ENCODE data around the gene RALBP1.
"Not testable (repeated sequence)": the region's sequence is repeated elsewhere in the genome, so short reads cannot be mapped to it uniquely, and the experiment has no call there.

The RALBP1 gene

GRCh38 chr18:9474983-9475642, at the start of gene RALBP1:
Gene RALBP1 (plus strand): TSS chr18:9475513. CDS start chr18:9513046, 37,533 bp downstream.
- DNase-seq (ENCODE audit: low read depth): peak; percentile 97

DNA sequence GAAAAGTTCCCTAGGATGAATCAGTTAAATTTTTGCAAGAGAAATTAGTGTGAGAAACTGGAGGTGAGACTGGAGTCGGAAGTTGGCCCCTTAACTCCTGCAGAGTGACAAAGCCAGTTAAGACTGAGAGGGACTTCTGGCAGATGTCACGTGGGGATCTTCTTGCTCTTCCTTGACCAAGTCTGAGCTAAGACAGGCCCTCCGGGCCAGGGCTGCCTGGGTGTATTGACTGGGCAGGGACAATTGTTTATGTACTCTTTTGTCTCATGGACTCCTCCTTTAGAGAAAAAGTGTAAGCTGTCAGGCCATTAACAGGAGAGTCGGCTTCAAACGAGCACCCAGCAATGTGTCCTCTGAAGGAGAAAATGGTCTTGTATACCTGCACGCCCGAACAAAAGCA, 48.6 kb upstream of the RALBP1 start:
- DNase-seq (ENCODE audit: low read depth): no peak

GRCh38 chr18:9428301-9428706, 47.0 kb upstream of the RALBP1 start:
- no peak for DNase-seq (ENCODE audit: low read depth)

DNA sequence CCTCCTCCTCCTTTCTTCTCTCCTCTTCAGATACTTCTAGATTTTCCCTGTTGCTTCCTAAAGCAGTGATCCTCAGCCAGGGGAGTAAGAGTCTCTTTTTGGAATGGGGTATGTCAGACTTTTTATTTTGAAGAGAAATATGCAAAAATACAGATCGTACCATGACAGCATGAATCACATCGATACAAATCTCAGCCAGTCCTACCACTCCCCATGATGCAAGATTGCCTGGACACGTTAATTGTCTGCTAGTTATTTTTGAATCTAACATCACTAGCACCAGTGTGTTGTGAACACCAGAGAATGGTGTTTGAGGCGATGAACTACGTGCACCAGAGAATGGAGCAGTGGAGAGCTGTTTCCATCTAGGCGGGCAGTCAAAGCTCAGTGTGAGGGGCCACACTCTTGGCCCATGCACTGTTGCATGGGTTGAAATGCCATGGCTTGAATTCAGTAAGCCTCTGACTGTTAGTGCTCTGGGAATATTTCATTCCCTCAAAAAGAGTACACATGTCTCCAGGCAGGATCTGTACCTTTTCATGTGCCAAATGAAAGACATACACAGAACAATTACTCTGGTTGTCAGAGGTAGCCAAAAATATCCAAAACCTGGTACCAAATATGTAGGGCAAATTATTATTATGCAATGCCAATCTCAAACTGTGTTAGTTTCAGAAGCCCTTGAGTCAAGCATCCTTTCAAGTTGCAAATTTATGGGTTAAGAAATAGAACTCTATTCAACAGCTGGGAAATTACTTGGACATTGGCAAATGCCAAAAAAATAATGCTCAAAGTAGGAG, 46.3 kb upstream of the RALBP1 start:
- DNase-seq (ENCODE audit: low read depth): no peak

GRCh38 chr18:9429662-9429993, 45.7 kb upstream of the RALBP1 start:
- DNase-seq (ENCODE audit: low read depth): no peak

- not testable (repeated sequence) for DNase-seq (ENCODE audit: low read depth)
Measured at GRCh38 chr18:9430315-9430714, 45.0 kb upstream of the RALBP1 start.

DNA sequence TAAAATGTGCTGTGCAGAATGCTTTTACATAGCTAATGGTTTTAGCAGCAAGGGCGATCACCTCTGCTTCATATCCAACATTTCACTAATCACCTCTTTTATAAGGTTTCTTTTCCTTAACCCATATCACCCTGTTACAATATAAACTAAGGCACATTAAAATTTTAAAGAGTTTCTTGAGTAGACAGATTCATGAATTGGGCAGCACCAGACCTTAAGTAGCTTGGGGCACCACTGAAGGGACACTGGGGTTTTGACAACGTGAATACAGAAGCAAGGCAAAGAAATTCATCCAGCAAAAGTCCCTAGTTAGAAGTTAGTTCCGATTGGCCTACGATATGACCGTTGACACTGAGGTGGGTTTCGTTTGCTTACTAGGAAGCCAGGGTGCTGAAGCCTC, 44.0 kb upstream of the RALBP1 start:
- DNase-seq (ENCODE audit: low read depth): no peak

- DNase-seq (ENCODE audit: low read depth): not testable (repeated sequence)
Measured at GRCh38 chr18:9433122-9433521, 42.2 kb upstream of the RALBP1 start.

GRCh38 chr18:9433671-9434121, 41.6 kb upstream of the RALBP1 start:
- no peak for DNase-seq (ENCODE audit: low read depth)

GRCh38 chr18:9434122-9434701, 41.1 kb upstream of the RALBP1 start:
- DNase-seq (ENCODE audit: low read depth): no peak

DNA sequence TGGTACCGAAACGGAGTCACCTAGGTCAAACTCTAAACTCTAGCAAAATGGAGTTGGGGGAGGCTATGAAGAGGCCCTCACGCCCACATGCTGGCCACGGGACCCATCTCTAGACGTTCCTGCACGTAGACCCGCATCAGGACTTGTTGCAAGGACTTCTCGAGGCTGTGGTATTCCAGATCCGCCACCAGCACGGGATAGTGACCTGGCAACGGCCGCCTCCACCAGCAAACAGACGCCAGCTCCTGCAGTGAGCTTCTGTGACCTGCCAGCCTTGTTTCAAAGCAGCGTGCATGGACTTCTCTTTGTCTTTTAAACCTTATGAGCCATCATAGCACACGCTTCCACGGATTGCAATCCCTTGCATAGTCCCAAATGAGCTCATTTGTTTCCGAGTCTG, 40.3 kb upstream of the RALBP1 start:
- no peak for DNase-seq (ENCODE audit: low read depth)

DNA sequence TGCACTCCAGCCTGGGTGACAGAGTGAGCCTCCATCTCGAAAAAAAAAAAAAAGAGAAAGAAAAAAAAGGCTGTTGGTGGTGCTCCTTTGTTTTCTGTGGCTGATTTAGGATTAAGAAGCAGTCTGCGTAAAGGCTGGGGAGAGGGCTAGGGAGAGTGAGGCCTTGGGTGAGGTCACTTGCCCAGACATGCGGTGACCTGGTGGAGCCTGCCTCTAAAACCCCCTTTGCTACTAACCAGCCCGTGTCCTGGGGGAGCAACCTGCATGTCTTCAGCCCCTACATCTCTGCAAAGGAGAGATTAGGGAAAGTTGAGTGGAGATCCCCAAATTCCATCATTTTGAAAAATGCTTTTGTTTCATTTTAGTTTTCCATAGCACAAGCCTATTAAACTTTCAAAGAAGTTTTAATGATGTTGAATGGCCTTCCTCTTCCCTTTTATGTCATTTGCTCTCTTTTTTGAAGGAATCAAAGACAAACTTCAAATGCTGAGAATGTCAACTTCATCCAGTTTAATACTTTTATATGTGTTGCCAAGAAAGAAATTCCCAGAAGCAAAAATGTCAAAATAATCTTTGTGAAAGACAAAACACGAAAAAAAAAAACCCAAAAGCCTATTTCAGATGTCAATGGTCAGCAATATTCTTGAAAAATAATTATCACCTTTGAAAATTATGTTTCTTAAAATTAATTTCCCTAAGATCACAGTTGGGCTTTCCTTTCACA, 38.9 kb upstream of the RALBP1 start:
- DNase-seq (ENCODE audit: low read depth): no peak

GRCh38 chr18:9437021-9437437, 38.3 kb upstream of the RALBP1 start:
- DNase-seq (ENCODE audit: low read depth): no peak

GRCh38 chr18:9437672-9438071, 37.6 kb upstream of the RALBP1 start:
- DNase-seq (ENCODE audit: low read depth): no peak

DNA sequence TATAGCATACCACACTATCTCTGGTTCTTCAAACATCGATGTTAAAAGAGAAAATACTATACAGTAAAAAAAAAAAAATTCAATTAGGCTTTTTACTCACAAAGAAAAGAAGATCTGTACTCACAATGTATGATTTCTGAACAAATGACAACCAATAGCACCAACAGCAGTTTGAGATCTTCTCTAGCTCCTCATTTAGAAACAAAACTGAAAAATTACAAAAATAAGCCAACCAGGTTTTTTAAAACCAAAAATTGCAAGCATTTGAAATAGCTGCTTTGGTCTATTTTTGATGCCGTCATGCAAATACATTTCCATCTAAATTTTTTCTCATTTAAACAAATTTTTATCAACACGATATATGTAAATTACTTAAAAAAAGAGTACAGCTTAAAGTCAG, 34.3 kb upstream of the RALBP1 start:
- DNase-seq (ENCODE audit: low read depth): no peak

GRCh38 chr18:9444549-9444948, 30.8 kb upstream of the RALBP1 start:
- DNase-seq (ENCODE audit: low read depth): no peak

- DNase-seq (ENCODE audit: low read depth): no peak
Measured at GRCh38 chr18:9446839-9447238, 28.5 kb upstream of the RALBP1 start.

GRCh38 chr18:9447334-9447733, 28.0 kb upstream of the RALBP1 start:
- DNase-seq (ENCODE audit: low read depth): no peak

GRCh38 chr18:9449600-9450414, 25.5 kb upstream of the RALBP1 start:
- no peak for DNase-seq (ENCODE audit: low read depth)

GRCh38 chr18:9450920-9451319, 24.4 kb upstream of the RALBP1 start:
- not testable (repeated sequence) for DNase-seq (ENCODE audit: low read depth)

DNA sequence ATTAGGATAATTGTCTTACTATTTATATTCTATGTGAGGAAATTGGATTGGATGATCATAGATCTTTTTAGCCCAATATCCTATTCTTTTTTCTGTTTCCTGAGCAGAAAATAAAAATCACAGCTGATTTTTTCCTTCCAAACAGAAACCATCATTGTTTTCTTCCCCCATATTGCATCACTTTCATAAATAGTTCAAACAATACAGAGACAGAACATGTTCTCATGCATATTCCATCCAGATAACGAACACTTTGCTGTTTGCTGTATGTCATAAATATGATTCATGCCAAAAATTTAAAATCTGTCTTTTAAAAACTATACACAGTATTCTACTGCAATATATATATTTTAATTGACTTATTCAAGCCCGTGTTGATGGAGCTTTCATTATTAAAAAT, 22.0 kb upstream of the RALBP1 start:
- no peak for DNase-seq (ENCODE audit: low read depth)
